H1 (cell line): ENCODE data around the gene DEUP1. TPM values are rescaled to one million over a fixed set of nuclear protein-coding genes. Genes with fewer than 3 reads are reported as not detected.

Source experiments
- BACH1 ChIP-seq: IDR thresholded peaks from 2 replicates; pipeline ENCODE4 v1.6.1; 2012; ENCODE audit warnings: low read length, improper control_type of control experiment
- BCL11A ChIP-seq, 2 experiments: IDR thresholded peaks; one replicate each; pipeline ENCODE4 v1.6.1; 2011; ENCODE audit warnings: low read depth in 2 of 2, low read length in 2 of 2, mild to moderate bottlenecking in 2 of 2
- BRCA1 ChIP-seq: IDR thresholded peaks from 2 replicates; pipeline ENCODE4 v1.6.1; 2012; ENCODE audit warnings: low read depth, low read length, improper control_type of control experiment
- CBX5 ChIP-seq: fragments of 300-800, 300-1000 bp; sonication (generic); IDR thresholded peaks from 2 replicates; pipeline ENCODE4 v1.7.1; 2016; ENCODE audit warnings: antibody characterized with exemption, low read length, low read depth
- CEBPB ChIP-seq: IDR thresholded peaks from 2 replicates; pipeline ENCODE4 v1.6.1; 2012; ENCODE audit warnings: low read depth, low read length
- CREB1 ChIP-seq: IDR thresholded peaks from 2 replicates; pipeline ENCODE4 v1.6.1; 2012; ENCODE audit warnings: inconsistent platforms
- CTBP2 ChIP-seq: IDR thresholded peaks from 2 replicates; pipeline ENCODE4 v1.7.0; 2011; ENCODE audit warnings: borderline replicate concordance, mild to moderate bottlenecking, moderate library complexity, mixed read lengths, low read length; ENCODE audit not compliant: insufficient read depth, insufficient read length
- HDAC6 ChIP-seq: IDR thresholded peaks from one replicate; pipeline ENCODE4 v1.7.1; 2012; ENCODE audit warnings: low read depth, mild to moderate bottlenecking, inconsistent platforms, low read length, moderate library complexity
- NANOG ChIP-seq: IDR thresholded peaks from 2 replicates; pipeline ENCODE4 v1.6.1; 2011; ENCODE audit warnings: low read length, low read depth, mild to moderate bottlenecking, inconsistent platforms; ENCODE audit not compliant: insufficient read depth, poor library complexity, severe bottlenecking
- SUZ12 ChIP-seq: fragments of 200-600 bp; sonication (generic); IDR thresholded peaks from 2 replicates; pipeline ENCODE4 v1.6.1; 2012; ENCODE audit warnings: mild to moderate bottlenecking, inconsistent platforms, low read length, moderate library complexity, mixed read lengths
- TAF1 ChIP-seq: IDR thresholded peaks from 2 replicates; pipeline ENCODE4 v1.6.1; 2011; ENCODE audit warnings: mild to moderate bottlenecking, low read depth, low read length
- TAF7 ChIP-seq: optimal IDR thresholded peaks from 2 replicates; pipeline ENCODE3; 2011; ENCODE audit warnings: low read depth, mild to moderate bottlenecking, inconsistent platforms, low read length, moderate library complexity, borderline replicate concordance
- USF2 ChIP-seq: IDR thresholded peaks from 2 replicates; pipeline ENCODE4 v1.6.1; 2011; ENCODE audit warnings: low read length, improper control_type of control experiment
- polyA plus RNA-seq, 7 experiments: library from polyadenylated mRNA; depleted of rRNA in 3 of 7; stranded (reverse) in 5 of 7; unstranded in 2 of 7; fragments of >200 nt in 5 of 7; fragments of 200-250 nt in 2 of 7; gene quantifications; 1 replicate in 5 of 7; 2 replicates in 1 of 7; 4 replicates in 1 of 7; pipeline versions ENCODE4 v1.2.1 to v1.2.3, GENCODE V29; 2011 to 2013; ENCODE audit warnings: missing spikeins in 2 of 7, mixed read lengths in 2 of 7
- total RNA-seq: library from RNA; stranded (reverse); fragmentation: NEBNext Ultra II Directional; extraction: Animal tissue kit (Norgen Biotek cat#: 25700); gene quantifications from 2 replicates; pipeline ENCODE4 v1.2.1, GENCODE V29; 2021

The DEUP1 gene
- total and polyA plus RNA-seq, 2 of the 8 experiments (the other 6 are each of a cell fraction or from before 2014, with no cell fraction given): 0.45 TPM; not detected in 1

- no peak for TF ChIP-seq CTBP2
- peak; percentile 54; the same call in 1 of the 2 replicates for TF ChIP-seq SUZ12
- no peak for TF ChIP-seq BCL11A (IDR thresholded peaks at IDR 0.05; ENCODE audit: low read depth in 2 of 2, low read length in 2 of 2)
- TF ChIP-seq TAF1: no peak
- peak; percentile 2; the same call in 1 of the 2 replicates for TF ChIP-seq BACH1
- TF ChIP-seq CREB1: no peak
- TF ChIP-seq USF2: no peak
- no peak for TF ChIP-seq CEBPB
- TF ChIP-seq CBX5: no peak
- TF ChIP-seq NANOG: no peak
- TF ChIP-seq BRCA1: no peak
- no peak for TF ChIP-seq HDAC6
- TF ChIP-seq TAF7: no peak
Observed at GRCh38 chr11:93330446-93330984, at the start of gene DEUP1 (continued).
